PC-3 (cell line): ENCODE data around the gene MAS1.

Experiments used
- CTCF ChIP-seq: fragments of 300-600 bp; sonication (generic); conservative IDR thresholded peaks from 2 replicates; pipeline ENCODE4 v1.5.1; 2017; ENCODE audit warnings: antibody characterized with exemption, low read depth, mild to moderate bottlenecking, low read length
- EZH2 ChIP-seq: fragments of 300-600 bp; sonication (generic); IDR thresholded peaks from one replicate; pipeline ENCODE4 v1.6.1; 2017; ENCODE audit warnings: antibody characterized with exemption, mild to moderate bottlenecking, low read length; ENCODE audit not compliant: unreplicated experiment
- EZH2phosphoT487 ChIP-seq: fragments of 300-600 bp; sonication (generic); IDR thresholded peaks from 2 replicates; pipeline ENCODE4 v1.6.1; 2018; ENCODE audit warnings: mild to moderate bottlenecking, antibody characterized with exemption, low read length, borderline replicate concordance

- TF ChIP-seq EZH2, result no peak
- no peak for TF ChIP-seq CTCF
- TF ChIP-seq EZH2phosphoT487, result no peak
Observed at GRCh38 chr6:159931112-159931511, 40.3 kb downstream of the MAS1 start.
